Stimulated activated CD4-positive, alpha-beta T cell treated with anti-CD3 and anti-CD28 coated beads, Interleukin-1b, Interleukin-23, amount 100 ng/mL, for 4 hours (primary cell): Measurements from ENCODE around the gene MYL2.

Experiments used
- DNase-seq, 2 donors: peaks; one replicate each; pipeline ENCODE4 v3.0.0-alpha.2; 2020; ENCODE audit warnings: low read depth in 2 of 2

The MYL2 gene

GRCh38 chr12:110896559-110896958 is 23.8 kb downstream of the MYL2 start:
- no peak for DNase-seq

DNA sequence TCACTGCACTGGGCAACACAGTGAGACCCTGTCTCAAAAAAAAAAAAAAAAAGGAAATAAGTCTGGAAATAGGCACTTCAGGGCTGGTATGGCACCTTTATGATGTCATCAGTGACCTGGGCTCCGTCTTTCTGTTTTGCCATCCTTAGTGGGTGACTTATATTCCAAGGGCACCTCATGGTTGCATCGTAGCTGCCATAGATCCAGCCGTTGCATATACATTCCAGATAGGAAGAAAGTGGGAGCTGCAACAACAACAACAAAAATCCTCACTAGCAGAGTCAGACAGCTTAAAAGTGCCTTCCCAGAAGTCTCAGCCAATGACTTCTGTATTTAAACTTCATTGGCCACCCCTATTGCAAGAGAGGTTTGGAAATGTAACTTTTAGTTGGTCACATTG is 26.4 kb downstream of the MYL2 start:
- DNase-seq = no peak

GRCh38 chr12:110889361-110889760 is 31.0 kb downstream of the MYL2 start:
- no peak for DNase-seq

DNA sequence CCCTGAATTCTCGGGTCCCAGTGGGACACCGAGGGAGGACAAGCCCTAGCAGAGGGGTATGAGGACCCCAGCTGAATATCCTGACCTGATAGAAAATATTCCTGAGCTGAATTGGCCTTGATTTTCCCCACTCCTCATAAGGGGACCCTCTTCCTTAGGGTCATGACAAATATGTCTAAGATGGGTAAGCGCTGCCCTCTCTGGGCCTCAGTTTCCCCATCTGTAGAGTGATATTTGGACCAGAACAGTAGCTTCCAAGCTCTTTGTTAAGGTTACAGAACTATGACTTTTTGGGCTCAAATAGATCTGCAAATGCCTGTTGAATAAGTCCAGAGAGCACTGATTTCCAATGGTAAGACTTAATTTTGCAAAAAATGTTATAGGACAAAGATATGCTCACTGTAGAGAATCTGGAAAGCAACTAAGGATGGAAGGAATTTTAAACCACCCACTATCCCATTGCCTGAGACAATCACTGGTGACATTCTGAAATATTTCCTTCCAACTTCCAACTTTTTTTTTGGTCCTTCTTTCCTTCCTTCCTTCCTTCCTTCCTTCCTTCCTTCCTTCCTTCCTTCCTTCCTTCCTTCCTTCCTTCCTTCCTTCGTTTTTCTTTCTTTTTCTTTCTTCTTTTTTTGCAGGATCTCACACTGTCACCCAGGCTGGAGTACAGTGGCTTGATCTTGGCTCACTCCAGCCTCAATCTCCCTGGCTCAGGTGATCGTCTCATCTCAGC is 32.0 kb downstream of the MYL2 start:
- DNase-seq = no peak

- DNase-seq = no peak
Measured at GRCh38 chr12:110885152-110885840, 35.1 kb downstream of the MYL2 start.

DNA sequence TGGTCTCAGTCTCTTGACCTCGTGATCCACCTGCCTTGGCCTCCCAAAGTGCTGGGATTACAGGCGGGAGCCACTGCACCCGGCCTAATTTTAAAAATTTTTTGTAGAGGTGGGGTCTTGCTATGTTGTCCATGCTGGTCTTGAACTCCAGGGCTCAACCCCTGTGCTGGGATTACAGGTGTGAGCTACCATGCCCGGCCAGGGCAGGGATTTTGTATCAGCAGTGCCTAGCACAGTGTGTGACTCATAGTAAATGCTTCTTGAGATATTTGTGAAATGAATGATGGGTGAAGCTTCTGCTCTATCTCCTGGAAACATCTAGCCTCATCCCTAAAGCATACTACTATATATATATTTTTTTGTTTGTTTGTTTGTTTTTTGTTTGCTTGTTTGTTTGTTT is 37.1 kb downstream of the MYL2 start:
- DNase-seq = no peak

DNA sequence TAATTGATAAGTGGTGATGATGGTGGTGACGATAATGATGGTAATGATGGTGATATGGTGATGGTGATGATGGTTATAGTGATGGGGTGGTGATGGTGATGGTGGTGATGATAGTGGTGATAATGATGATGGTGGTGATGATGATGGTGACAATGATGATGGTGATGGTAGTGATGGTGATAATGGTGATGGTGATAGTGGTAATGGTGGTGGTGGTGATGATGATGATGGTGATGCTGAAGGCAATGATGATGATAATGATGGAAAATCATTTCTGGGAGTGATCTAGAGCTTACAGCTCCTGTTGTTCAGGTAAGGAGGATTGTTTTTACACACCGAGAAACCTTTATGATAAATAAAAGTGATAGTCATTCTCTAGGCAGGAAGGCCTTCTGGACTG is 39.7 kb downstream of the MYL2 start:
- no peak for DNase-seq

GRCh38 chr12:110874781-110875180 is 45.6 kb downstream of the MYL2 start:
- DNase-seq = no peak

GRCh38 chr12:110874351-110874750 is 46.0 kb downstream of the MYL2 start:
- no peak for DNase-seq

DNA sequence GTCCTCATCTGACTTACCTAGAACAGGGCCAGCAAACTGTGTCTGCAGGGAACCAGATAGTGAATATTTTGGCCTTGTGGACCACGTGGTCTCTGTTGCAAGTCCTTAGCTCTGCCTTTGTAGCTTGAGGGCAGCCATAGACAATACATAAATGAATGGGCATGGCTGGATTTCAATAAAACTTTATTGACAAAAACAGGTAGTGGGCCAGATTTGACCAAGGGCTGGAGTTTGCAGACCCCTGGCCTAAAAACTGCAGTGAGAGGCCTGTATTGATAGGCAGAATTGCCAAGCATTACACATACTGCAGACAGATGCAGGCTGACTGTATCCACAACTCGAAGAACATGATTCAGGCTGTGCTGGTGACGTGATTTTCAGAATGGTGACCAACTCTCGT is 48.3 kb downstream of the MYL2 start:
- DNase-seq = no peak

DNA sequence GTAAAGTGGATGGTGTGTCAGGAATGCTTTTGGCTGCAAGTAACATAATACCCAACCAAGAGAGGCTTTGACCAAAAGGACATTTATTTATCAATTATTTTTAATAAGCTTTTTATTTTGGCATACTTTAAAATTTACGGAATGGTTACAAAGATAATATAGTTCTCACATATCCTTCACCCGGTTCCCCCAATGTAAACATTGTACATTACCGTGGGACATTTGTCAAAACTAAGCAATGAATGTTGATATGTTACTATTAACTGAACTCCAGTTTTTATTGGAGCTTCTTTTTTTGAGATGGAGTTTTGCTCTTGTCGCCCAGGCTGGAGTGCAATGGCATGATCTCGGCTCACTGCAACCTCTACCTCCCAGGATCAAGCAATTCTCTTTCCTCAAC is 50.6 kb downstream of the MYL2 start:
- DNase-seq = no peak

DNA sequence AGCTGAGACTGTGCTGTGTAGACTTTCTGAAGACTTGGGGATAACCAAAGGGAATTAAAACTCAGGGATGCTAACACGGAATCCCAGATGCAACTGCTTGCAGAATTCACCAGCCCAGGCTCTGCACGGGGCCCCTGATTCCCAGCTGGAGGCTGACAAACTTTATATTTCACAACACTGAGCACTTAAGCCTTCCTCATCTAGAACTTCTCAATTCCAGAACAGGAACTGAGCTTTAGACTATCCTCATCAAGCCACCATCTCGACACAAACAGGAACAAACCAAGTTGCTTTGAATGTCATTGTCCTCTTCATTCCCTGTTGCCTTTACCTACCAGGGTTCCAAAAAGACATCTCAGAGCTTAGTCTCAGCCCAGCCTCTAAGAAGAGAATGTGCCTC is 51.4 kb downstream of the MYL2 start:
- no peak for DNase-seq

GRCh38 chr12:110865521-110865920 is 54.9 kb downstream of the MYL2 start:
- no peak for DNase-seq

DNA sequence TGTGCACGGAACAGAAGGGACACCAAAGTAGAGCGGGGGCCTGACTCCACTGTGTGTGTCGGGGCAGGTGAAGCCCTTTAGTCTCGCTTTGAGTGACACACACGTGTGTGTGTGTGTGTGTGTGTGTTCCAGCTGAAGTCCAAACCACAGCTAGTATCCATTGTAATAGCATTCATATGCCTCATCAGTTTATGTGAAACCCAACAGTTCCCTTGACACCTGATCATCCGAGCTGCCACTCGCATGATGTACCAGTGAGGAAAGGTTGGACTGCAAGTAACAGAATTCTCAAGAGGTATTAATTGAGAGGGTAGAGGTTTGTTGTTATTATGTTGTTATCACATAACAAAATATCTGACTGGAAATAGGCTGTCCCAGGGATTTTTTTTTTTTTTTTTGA is 57.2 kb downstream of the MYL2 start:
- DNase-seq = no peak

- no peak for DNase-seq
Measured at GRCh38 chr12:110862329-110862728, 58.0 kb downstream of the MYL2 start.

DNA sequence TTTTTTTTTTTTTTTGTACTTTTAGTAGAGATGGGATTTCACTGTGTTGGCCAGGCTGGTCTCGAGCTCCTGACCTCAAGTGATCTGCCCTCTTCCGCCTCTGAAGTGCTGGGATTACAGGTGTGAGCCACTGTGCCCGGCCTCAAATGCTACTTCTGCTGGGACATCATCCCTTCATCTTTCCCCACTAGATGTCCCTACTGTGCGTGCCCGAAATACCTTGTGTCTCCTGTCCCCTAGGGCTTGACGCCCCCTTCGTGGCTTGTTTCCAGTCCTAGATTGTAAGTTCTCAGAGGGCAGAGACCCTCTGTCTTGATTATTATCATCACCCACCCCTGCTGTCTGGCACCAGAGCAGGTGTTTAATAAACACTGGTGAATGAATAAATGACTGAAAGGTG is 58.6 kb downstream of the MYL2 start:
- no peak for DNase-seq
